Thymus (tissue), 11 donors: ENCODE results near the gene SS18L1. TPM values are rescaled to one million over a fixed set of nuclear protein-coding genes. Genes with fewer than 3 reads are reported as not detected.

Source experiments
- DNase-seq, 9 donors: peaks; one replicate each; pipeline ENCODE4 v3.0.0-alpha.2; 2013; ENCODE audit warnings: low spot score in 9 of 9, low read depth in 6 of 9, missing footprints in 1 of 9
- H3K27ac ChIP-seq, 2 donors: one replicate each; pipeline ENCODE4 v1.5.1; 2013; ENCODE audit warnings: control low read depth in 1 of 2, low read depth in 1 of 2, low read length in 1 of 2, mild to moderate bottlenecking in 1 of 2, moderate library complexity in 1 of 2
- H3K27me3 ChIP-seq, 2 donors: one replicate each; pipeline ENCODE4 v1.5.1; 2013; ENCODE audit warnings: low read length in 1 of 2; ENCODE audit not compliant: control insufficient read depth in 2 of 2, insufficient read depth in 1 of 2
- H3K36me3 ChIP-seq, 2 donors: one replicate each; pipeline ENCODE4 v1.5.1; 2013; ENCODE audit warnings: low read length in 1 of 2, mild to moderate bottlenecking in 1 of 2, moderate library complexity in 1 of 2; ENCODE audit not compliant: control insufficient read depth in 2 of 2, insufficient read depth in 2 of 2
- H3K4me1 ChIP-seq, 2 donors: one replicate each; pipeline ENCODE4 v1.5.1; 2013; ENCODE audit warnings: low read length in 2 of 2; ENCODE audit not compliant: control insufficient read depth in 2 of 2, insufficient read depth in 2 of 2
- H3K4me3 ChIP-seq, 2 donors: one replicate each; pipeline ENCODE4 v1.5.1; 2013; ENCODE audit warnings: low read length in 2 of 2, control low read depth in 1 of 2, mild to moderate bottlenecking in 1 of 2
- H3K9me3 ChIP-seq, 2 donors: one replicate each; pipeline ENCODE4 v1.5.1; 2013; ENCODE audit warnings: low read length in 1 of 2, mild to moderate bottlenecking in 1 of 2; ENCODE audit not compliant: control insufficient read depth in 2 of 2, insufficient read depth in 1 of 2
- WGBS: extraction: QIAGEN DNeasy Blood & Tissue Kit; methylation state at CpG from one replicate; pipeline ENCODE4 v1.1.7; 2013; 5-methylcytosine and 5-hydroxymethylcytosine counted together
- polyA plus RNA-seq: library from polyadenylated mRNA; stranded (reverse); fragments of 200-250 nt; gene quantifications from one replicate; pipeline ENCODE4 v1.2.3, GENCODE V29; 2013
- total RNA-seq: library from RNA; stranded (reverse); fragments of 120-200 nt; gene quantifications from one replicate; pipeline ENCODE4 v1.2.4, GENCODE V29; 2013
- donor health status: healthy.

Gene SS18L1
- total and polyA plus RNA-seq, 2 donors: 6.2 to 22.3 TPM

- DNase-seq: peak in 1 of 9 donors; percentile 26
- Histone ChIP-seq H3K27me3 (peaks cover 0 to 1% of the 10 kb centered on the region in 2 donors), H3K27ac (no peak overlapping the region), H3K4me3 (peak overlapping the region; percentile 54 to 92), H3K4me1 (peaks cover 28 to 46% of the 10 kb centered on the region in 2 donors), H3K36me3 (peaks cover 31 to 46% of the 10 kb centered on the region in 2 donors), H3K9me3 (peaks cover 0 to 3% of the 10 kb centered on the region in 2 donors)
- WGBS: 58% methylated on average over 19 of the region's 19 CpGs
These were observed 20.0 kb upstream of the SS18L1 start for GRCh38 chr20:62123450-62124118.

- Histone ChIP-seq H3K27me3 (no peaks in the 10 kb centered on the region), H3K4me3 (no peak overlapping the region), H3K9me3 (no peaks in the 10 kb centered on the region), H3K36me3 (peaks cover 46 to 70% of the 10 kb centered on the region in 2 donors), H3K4me1 (peaks cover 12 to 20% of the 10 kb centered on the region in 2 donors), H3K27ac (no peak overlapping the region)
- WGBS: 97% methylated on average over 20 of the region's 20 CpGs
- DNase-seq: no peak
These were observed 17.4 kb upstream of the SS18L1 start for GRCh38 chr20:62126141-62126540.

GRCh38 chr20:62127799-62128198 is 15.8 kb upstream of the SS18L1 start:
- Histone ChIP-seq H3K4me3 (no peak overlapping the region), H3K27ac (peak overlapping the region in 1 of 2 donors; percentile 17), H3K36me3 (peaks cover 63 to 86% of the 10 kb centered on the region in 2 donors), H3K9me3 (no peaks in the 10 kb centered on the region), H3K27me3 (no peaks in the 10 kb centered on the region), H3K4me1 (peaks cover 12 to 16% of the 10 kb centered on the region in 2 donors)
- 95% methylated on average over 6 of the region's 6 CpGs for WGBS
- DNase-seq: no peak

GRCh38 chr20:62128502-62128901 is 15.1 kb upstream of the SS18L1 start:
- WGBS: 94% methylated on average over 6 of the region's 6 CpGs
- H3K4me1 ChIP-seq: peaks cover 6 to 11% of the 10 kb centered on the region in 2 donors

GRCh38 chr20:62129731-62130531 is 13.6 kb upstream of the SS18L1 start:
- Histone ChIP-seq H3K27ac (no peak overlapping the region), H3K9me3 (no peaks in the 10 kb centered on the region), H3K4me1 (no peaks in the 10 kb centered on the region), H3K4me3 (no peak overlapping the region), H3K27me3 (no peaks in the 10 kb centered on the region), H3K36me3 (peaks cover 82 to 95% of the 10 kb centered on the region in 2 donors)
- DNase-seq: no peak
- WGBS: 93% methylated on average over 20 of the region's 20 CpGs

More at GRCh38 chr20:62128502-62128901, 15.1 kb upstream of the SS18L1 start:
- no peak for DNase-seq
- H3K27ac ChIP-seq: peak overlapping the region in 1 of 2 donors; percentile 17
- no peak overlapping the region for H3K4me3 ChIP-seq
- H3K27me3 ChIP-seq: no peaks in the 10 kb centered on the region
- H3K36me3 ChIP-seq: peaks cover 70 to 93% of the 10 kb centered on the region in 2 donors
- H3K9me3 ChIP-seq: no peaks in the 10 kb centered on the region

- H3K36me3 ChIP-seq: peaks cover 80 to 96% of the 10 kb centered on the region in 2 donors
- H3K4me1 ChIP-seq: no peaks in the 10 kb centered on the region
- no peaks in the 10 kb centered on the region for H3K27me3 ChIP-seq
- 98% methylated on average over 25 of the region's 25 CpGs for WGBS
- H3K9me3 ChIP-seq: no peaks in the 10 kb centered on the region
- H3K4me3 ChIP-seq: no peak overlapping the region
- no peak for DNase-seq
- H3K27ac ChIP-seq: no peak overlapping the region
These were observed 11.8 kb upstream of the SS18L1 start for GRCh38 chr20:62131560-62132320.

- Histone ChIP-seq H3K4me3 (no peak overlapping the region), H3K27ac (no peak overlapping the region), H3K36me3 (peaks cover 81 to 96% of the 10 kb centered on the region in 2 donors), H3K27me3 (no peaks in the 10 kb centered on the region), H3K4me1 (no peaks in the 10 kb centered on the region), H3K9me3 (no peaks in the 10 kb centered on the region)
- no peak for DNase-seq
- 94% methylated on average over 7 of the region's 7 CpGs for WGBS
These were observed 11.1 kb upstream of the SS18L1 start for GRCh38 chr20:62132421-62132820.

GRCh38 chr20:62133051-62133845 is 10.3 kb upstream of the SS18L1 start:
- no peak for DNase-seq
- WGBS: 90% methylated on average over 29 of the region's 29 CpGs
- Histone ChIP-seq H3K36me3 (peaks cover 84 to 96% of the 10 kb centered on the region in 2 donors), H3K9me3 (no peaks in the 10 kb centered on the region), H3K4me3 (no peak overlapping the region), H3K27me3 (no peaks in the 10 kb centered on the region), H3K4me1 (no peaks in the 10 kb centered on the region), H3K27ac (no peak overlapping the region)
